IPS-NIHi11 (cell line): ENCODE measurements around the gene RGPD5.
"Not testable (repeated sequence)": the region's sequence is repeated elsewhere in the genome, so short reads cannot be mapped to it uniquely, and the experiment has no call there.

Source experiments
- DNase-seq: peaks from one replicate; pipeline ENCODE4 v3.0.0; 2012; ENCODE audit warnings: mixed read lengths, low spot score

RGPD5 gene

DNA sequence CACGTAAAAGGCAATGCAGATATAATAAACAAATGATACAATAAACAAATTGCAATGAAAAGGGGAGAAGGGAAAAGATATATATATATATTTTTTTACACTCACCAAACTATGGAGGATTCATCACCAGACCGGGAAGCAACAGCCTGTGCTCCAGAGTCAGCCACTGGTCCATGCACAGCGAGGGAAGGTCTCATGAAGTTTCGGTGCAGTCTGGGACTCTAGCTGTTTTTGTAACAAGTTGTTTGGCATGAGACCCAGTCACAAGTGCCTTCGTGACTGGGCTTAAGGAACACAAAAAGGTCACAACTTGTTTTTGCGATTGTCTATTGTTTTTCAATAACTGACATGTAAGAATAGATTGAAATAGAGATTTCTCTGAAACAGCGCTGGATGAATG lies 99.6 kb downstream of the RGPD5 start:
- not testable (repeated sequence) for DNase-seq

- DNase-seq = not testable (repeated sequence)
Observed at GRCh38 chr2:109894141-109894540, 100.0 kb downstream of the RGPD5 start.

DNA sequence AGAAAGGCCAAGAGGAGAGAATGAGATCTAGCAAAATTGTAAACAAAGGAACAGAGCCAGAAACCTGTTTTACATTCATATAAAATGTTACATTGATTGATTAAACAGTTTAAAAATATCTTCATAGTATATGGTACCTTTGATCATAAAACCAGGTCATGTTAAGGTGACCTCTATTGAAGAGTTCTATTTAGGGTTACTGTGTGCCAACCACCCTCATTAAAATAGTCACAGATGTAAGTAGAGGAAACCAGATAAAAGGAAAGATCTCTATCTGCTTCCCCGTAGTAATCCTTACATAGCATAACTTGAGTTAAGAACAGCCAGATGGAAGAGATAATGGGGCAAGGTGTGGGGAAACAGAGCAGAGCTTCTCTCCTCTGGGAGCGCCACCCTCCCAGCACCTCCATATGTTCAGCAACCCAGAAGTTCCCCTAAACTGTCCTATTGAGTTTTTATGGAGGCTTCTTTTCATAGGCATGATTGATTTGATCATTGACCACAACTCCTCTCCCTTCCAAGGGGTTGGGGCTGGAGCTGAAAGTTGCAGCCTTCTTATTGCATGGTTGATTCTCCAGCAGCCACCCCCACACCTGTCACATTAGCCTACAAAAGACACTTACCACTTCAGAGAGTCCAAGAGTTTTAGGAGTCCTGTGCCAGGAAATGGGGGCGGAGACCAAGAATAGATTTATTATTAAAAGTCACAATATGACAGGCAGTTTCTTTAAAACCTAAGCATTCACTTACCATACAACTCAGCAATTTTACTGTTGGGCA lies 101.2 kb downstream of the RGPD5 start:
- DNase-seq = not testable (repeated sequence)

DNA sequence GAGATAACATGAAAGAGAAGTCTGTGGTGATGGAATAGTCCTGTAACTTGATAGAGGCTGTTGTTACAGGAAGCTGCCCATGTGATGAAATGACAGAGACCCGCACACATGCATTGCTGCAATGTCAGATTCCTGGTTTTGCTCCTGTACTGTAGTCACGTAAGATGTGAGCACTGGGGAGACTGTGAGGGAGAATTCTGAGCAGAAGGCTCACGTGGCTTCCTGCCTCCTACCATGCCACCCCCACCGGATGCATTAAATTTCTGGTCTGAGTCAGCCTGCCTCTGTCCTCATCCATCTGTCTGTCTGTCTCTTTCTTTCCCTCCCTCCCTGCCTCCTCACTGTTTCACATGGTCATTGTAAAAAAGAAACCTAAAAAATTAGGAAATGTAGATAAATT lies 102.1 kb downstream of the RGPD5 start:
- DNase-seq = not testable (repeated sequence)

DNA sequence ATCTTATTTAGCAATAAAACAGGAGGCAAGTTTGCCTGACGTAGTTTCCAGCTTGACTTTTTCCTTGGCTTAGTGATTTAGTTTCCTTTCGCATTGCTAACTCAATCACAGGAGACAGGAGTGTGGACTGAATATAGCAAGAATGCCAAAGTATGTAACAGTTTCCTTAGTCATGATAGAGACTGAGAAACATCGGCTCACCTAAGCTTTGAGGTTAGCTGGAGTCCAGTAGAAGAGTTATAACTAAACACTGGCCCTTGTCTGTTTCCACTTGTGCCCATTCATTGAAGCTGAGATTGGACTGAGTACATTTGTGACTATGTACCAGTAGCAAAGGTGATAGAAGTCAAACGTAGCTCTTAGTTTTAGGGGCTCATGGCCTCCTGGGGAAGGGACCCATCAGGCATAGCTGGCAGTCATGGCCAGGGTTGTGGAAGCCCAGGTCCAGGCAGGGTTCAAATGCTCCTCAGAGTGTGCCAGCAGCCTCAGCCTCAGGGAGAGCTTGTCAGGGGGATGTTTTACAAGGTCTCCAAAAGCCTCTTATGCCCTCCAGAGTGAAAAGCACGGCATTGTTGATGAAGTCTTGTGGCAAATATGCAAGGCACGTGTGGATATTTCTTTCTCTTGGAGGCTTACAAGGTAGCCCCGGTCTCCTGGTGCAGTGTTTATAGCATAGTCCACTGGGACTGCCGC lies 103.8 kb downstream of the RGPD5 start:
- not testable (repeated sequence) for DNase-seq

- not testable (repeated sequence) for DNase-seq
Observed at GRCh38 chr2:109898462-109899336, 104.6 kb downstream of the RGPD5 start, which contains the start of gene LIMS3. TSS of gene LIMS3 (plus strand) at chr2:109898688. CDS start at chr2:109898729, 41 bp downstream.

GRCh38 chr2:109905796-109906195 lies 111.7 kb downstream of the RGPD5 start:
- DNase-seq = not testable (repeated sequence)
